ENCODE results near the gene BUB3. TPM values are rescaled to one million over a fixed set of nuclear protein-coding genes. Genes with fewer than 3 reads are reported as not detected.

Gene BUB3
- total and polyA plus RNA-seq, 2 of the 8 experiments (the other 6 are each of a cell fraction or from before 2014, with no cell fraction given): 183 to 207 TPM

DNA sequence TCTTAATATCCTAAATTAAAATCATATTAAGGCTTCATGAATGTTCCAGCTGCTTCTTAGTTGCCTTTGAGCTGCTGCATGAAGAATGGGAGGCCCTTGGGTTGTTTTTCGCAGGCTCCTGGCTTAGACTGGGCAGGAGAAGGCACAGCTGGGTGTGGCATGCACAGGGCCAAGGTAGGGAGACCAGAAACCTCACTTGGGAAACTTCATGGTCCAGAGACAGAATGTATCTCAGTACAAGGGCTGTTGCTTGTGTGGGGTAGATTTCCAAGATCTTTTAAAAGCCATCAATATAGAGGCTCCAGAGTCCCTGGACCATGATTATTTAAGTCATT lies 49.9 kb downstream of the BUB3 start (continued):
- TF ChIP-seq HDAC2 (IDR thresholded peaks at IDR 0.05; ENCODE audit: borderline replicate concordance in 1 of 2, low read depth in 2 of 2, low read length in 2 of 2) (no peak), CBX8 (IDR thresholded peaks at IDR 0.05; ENCODE audit: borderline replicate concordance, low read depth, low read length) (no peak), POLR2A (IDR thresholded peaks at IDR 0.05; ENCODE audit: control extremely low read depth in 1 of 2, low read depth in 2 of 2, low read length in 2 of 2) (no peak), MAFK (IDR thresholded peaks at IDR 0.05; ENCODE audit: low read depth, low read length) (no peak)
- TF ChIP-seq, protein P1, sequence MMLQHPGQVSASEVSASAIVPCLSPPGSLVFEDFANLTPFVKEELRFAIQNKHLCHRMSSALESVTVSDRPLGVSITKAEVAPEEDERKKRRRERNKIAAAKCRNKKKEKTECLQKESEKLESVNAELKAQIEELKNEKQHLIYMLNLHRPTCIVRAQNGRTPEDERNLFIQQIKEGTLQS (IDR thresholded peaks at IDR 0.05; ENCODE audit: insufficient read depth, low read depth, low read length): no peak

Measured in H1 (cell line).